Measurements from ENCODE around the gene ACACB.

Gene ACACB

DNA sequence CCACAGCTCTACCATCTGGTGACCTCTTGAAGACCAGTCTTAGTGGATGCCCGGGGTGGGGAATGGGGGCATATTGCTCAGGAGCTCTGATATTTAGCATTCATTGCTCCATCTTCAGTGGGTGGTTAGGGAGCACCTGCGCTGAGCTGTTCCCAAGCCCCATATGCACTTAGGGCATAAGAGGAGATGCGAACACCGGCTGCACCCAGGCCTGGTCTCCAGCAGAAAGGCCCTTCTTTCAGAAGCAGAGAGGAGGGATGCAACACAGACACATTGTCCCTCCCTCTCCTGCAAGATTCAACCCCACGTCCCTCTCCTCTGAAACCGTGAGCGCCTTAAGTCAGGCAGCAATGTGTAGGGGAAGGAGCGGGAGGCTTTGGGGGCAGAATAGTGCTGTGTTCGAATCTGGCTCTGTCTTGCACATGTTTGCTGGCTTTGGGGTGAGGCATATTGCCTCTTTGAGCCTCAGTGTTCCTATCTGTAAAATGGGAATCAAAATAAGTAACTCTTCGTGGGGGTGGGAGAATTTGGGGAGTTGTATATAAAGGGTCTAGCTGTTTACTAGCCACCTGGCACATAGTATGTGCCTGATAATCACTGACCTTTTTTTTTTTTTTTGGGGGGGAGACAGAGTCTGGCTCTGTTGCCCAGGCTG, 105.0 kb downstream of the ACACB start:
- DNase-seq (ENCODE audit: low read depth) = no peak

GRCh38 chr12:109222062-109222461, 105.7 kb downstream of the ACACB start:
- no peak for DNase-seq (ENCODE audit: low read depth)

- DNase-seq (ENCODE audit: low read depth) = no peak
Observed at GRCh38 chr12:109222496-109222895, 106.1 kb downstream of the ACACB start.

- DNase-seq (ENCODE audit: low read depth) = no peak
Observed at GRCh38 chr12:109223211-109223610, 106.8 kb downstream of the ACACB start.

- no peak for DNase-seq (ENCODE audit: low read depth)
Observed at GRCh38 chr12:109223868-109224267, 107.5 kb downstream of the ACACB start.

DNA sequence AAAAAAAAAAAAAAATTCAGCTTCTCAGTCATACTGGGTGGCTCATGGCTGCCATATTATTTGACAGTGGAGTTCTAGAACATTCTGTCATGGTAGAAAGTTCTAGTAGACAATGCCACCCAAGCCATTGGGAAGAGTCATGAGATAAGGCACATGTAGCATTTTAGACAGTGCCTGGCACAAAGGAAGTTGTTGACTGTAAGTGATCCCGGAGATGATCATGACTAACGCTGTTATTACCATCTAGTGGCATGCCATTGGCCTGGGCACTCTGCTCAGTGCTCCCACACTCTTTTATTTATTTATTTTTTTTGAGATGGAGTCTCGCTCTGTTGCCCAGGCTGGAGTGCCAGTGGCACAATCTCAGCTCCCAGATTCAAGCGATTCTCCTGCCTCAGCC, 112.3 kb downstream of the ACACB start:
- no peak for DNase-seq (ENCODE audit: low read depth)

DNA sequence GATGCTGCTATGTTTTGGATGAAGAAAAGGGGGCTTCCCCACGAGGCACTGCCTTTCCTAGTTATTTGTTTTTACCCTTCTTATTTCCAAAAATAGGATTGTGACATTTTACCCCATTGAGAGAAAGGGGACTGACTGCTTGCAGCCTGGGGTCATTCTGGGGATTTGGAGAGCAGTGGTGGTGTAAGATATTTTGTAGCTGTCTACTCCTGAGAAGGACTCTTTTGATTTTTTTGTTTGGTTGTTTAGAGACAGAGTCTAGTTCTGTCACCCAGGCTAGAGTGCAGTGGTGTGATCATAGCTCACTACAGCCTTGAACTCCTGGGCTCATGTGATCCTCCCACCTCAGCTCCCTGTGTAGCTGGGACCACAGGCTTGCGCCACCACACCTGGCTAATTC, 113.8 kb downstream of the ACACB start:
- DNase-seq (ENCODE audit: low read depth) = no peak

DNA sequence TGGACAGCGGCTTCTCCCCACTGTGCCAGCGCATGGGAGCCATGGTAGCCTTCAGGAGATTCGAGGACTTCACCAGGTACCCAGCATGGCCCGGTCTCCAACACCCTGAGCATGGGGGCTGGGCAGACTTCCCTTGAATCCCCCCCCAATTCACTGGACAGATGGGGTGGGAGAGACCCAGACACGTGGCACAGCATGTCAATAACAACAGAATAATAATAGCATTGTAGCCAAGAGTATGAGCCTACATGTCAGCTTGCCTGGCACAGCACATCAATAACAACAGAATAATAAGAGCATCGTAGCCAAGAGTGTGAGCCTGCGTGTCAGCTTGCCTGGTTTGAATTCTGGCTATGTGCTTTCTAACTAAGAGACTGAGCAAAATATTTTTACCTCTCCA, 116.3 kb downstream of the ACACB start:
- no peak for DNase-seq (ENCODE audit: low read depth)

GRCh38 chr12:109234012-109234411, 117.6 kb downstream of the ACACB start:
- no peak for DNase-seq (ENCODE audit: low read depth)

DNA sequence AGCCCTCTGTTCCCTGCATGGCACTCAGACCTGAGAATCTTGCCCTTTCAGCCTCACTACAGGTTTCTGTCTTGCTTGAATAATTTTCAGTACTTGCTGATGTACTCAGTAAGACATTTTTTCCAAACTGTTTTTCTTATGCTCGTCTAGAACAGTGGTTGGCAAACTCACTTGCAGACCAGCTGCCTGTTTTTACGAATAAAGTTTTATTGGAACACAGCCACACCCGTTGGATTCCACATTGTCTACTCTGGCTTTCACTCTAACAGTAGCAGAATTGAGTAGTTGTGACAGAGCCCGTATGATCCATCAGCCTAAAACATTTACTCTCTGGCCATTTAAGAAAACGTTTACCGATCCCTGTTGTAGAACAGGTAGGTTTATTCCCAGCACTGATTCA, 119.9 kb downstream of the ACACB start:
- no peak for DNase-seq (ENCODE audit: low read depth)

- no peak for DNase-seq (ENCODE audit: low read depth)
Observed at GRCh38 chr12:109239179-109239578, 122.8 kb downstream of the ACACB start.

- no peak for DNase-seq (ENCODE audit: low read depth)
Observed at GRCh38 chr12:109239691-109240090, 123.3 kb downstream of the ACACB start.

DNA sequence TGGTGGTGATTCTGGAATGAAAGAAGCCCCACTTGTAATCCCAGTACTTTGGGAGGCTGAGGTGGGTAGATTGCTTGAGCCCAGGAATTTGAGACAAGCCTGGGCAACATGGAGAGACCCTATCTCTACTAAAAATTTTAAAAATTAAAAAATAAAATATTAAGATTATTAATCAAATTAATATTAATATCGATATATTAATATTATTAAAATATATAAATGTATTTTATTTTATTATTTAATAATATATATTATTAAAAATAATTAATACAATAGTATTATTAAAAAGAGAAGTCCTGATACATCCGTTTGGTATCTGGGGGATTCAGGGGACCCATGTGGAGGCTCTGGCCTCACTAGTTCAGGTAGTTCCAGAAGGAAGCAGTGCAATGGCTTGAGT, 124.0 kb downstream of the ACACB start:
- no peak for DNase-seq (ENCODE audit: low read depth)

- no peak for DNase-seq (ENCODE audit: low read depth)
Observed at GRCh38 chr12:109241936-109242335, 125.5 kb downstream of the ACACB start.

DNA sequence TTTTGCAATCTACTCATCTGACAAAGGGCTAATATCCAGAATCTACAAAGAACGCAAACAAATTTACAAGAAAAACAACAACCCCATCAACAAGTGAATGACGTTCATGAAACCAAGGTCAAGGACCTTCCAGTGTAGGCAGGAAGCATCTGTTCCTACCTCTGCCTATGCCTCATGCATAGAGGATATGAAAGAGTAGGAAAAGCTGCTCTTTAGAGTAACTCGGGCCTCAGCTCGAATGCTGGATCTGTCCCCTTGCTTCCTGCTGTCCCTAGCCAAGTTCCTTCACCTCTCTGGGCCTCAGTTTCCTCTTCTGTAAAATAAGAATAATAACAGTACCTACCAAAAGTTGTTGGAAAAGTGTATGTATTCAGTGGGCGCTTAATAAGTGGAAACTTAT, 127.7 kb downstream of the ACACB start:
- no peak for DNase-seq (ENCODE audit: low read depth)

GRCh38 chr12:109246221-109246620, 129.8 kb downstream of the ACACB start:
- no peak for DNase-seq (ENCODE audit: low read depth)

- DNase-seq (ENCODE audit: low read depth) = no peak
Observed at GRCh38 chr12:109247831-109248654, 131.7 kb downstream of the ACACB start.

DNA sequence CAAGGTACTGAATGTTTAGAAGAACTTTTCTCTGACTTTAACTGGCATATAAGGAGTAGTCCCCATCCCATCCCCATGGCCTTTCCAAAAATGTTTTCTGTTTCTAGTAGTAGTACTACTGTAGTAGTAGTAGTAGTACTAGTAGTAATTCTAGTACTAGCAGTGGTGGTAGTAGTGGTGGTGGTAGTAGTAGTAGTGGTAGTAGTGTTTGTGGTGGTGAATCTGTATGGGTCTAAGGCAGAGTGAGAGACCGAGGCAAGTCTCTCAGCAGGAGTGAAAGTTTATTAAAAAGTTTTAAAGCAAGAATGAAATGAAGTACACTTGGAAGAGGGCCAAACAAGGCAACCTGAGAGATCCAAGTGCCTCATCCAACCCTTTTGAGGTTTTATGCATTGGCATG, 134.1 kb downstream of the ACACB start:
- no peak for DNase-seq (ENCODE audit: low read depth)

DNA sequence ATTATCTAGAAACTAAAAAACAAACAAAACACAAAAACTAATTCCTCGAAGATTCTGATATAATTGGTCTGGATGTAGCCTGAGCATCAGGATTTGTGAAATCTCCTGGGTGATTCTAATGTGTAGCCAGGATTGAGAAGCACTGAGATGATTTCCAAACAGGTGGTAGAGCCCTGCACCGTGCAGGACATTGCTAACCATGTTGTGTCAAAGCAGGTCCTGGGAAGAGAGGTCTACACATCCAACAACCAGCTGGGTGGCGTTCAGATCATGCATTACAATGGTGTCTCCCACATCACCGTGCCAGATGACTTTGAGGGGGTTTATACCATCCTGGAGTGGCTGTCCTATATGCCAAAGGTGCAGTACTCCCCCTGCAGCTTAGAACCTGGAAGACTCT, 136.4 kb downstream of the ACACB start:
- DNase-seq (ENCODE audit: low read depth) = no peak

DNA sequence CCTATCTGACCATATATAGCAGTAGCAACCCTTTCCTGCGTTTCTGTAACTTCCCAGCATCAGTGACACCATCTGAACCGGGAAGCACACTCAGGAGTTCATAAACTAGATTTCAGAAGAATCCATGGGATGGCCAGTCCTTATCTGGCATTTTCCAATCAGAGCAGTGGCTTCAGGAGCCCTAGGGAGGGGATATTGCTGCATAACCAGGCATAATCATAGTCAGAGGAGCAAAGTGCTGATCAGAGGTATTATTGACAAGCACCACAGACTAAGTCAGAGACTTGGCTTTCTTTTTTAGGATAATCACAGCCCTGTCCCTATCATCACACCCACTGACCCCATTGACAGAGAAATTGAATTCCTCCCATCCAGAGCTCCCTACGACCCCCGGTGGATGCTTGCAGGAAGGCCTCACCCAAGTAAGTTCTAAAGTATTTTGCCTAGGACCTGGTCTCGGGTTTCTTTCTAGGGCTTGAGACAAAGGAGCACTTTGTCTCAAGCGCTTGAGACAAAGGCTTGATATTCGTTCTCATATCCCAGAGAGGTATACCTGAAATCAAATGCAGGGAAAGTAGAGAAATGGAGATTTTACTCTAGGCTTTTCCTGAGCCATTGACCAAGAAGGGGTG, 137.6 kb downstream of the ACACB start:
- DNase-seq (ENCODE audit: low read depth) = no peak

DNA sequence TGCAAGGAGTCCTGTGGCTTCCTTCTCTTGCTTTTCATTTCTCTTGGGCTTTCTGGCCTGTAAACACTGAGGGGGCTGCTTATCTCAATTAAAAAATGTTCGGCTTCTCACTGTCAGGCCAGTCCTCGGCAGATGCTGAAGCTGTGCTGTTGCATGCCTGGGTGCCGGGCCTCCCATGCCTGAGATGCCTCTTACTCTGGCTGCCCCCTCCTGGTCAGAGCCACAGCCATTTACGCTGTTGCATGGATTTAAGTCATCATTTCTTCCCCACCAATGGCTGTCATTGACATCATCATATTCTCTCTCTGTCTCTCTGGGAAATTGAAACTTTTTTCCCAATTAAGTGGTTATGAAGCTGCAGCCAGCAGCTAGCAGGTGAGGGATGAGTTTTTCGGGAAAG, 139.0 kb downstream of the ACACB start:
- no peak for DNase-seq (ENCODE audit: low read depth)

DNA sequence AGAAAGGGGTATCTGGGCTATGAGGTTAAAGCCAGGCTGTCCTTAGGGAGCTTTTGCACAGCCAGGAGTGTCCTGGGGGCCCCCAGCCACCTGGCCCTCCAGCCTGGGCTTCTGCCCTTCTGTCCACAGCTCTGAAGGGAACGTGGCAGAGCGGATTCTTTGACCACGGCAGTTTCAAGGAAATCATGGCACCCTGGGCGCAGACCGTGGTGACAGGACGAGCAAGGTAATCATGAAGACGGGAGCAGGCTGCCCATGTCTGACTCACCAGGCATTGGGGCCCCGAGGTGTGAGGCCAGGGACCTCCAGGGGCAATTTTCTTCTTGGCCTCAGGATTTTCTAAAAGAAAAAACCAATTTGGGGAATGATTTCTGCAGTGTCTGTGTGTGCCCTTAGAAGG, 139.6 kb downstream of the ACACB start:
- no peak for DNase-seq (ENCODE audit: low read depth)

GRCh38 chr12:109258201-109258600, 141.8 kb downstream of the ACACB start:
- no peak for DNase-seq (ENCODE audit: low read depth)

Data from activated T-helper 9 cell treated with anti-CD3 and anti-CD28 coated beads, Interleukin-2, amount 50 U/mL, for 16 hours (primary cell).